ENCODE results near the gene RGS8.

DNA sequence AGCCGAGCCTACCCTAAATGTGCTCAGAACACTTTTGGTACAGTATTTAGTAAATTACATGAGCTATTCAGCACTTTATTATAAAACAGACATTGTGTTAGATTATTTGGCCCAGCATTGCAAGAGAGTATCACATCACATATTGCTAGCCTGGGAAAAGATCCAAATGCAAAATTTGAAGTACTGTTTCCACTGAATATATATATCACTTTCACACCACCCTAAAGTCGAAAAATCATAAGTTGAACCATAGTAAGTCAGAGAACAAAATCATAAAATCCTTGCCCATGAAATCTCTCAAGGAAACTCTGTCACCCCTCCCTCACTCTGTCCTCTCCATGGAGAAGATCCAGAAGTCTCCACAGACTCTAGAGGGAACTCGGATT lies 33.1 kb downstream of the RGS8 start:
- TF ChIP-seq POLR2AphosphoS5 (IDR thresholded peaks at IDR 0.05; ENCODE audit: low read depth, low read length) (no peak), POLR2A (IDR thresholded peaks at IDR 0.05; ENCODE audit: low read depth, low read length) (no peak), TAF1 (IDR thresholded peaks at IDR 0.05; ENCODE audit: borderline replicate concordance, low read depth, low read length) (no peak)

Data from GM12892 (cell line).